Effector memory CD8-positive, alpha-beta T cell (primary cell): Measurements from ENCODE around the gene MAT2A.

Experiments
- ATAC-seq: fragments of 150-1000 bp; cut with Tn5 transposase; replicated peaks from 2 replicates; pipeline ENCODE4 v1.10.0; 2021; ENCODE audit warnings: mild to moderate bottlenecking, moderate library complexity
- DNase-seq, 3 experiments: peaks; one replicate each; pipeline ENCODE4 v3.0.0; 2021
- H3K27ac Mint-ChIP-seq, 2 donors: one replicate each; pipeline ENCODE4 v1.8.0; 2022; ENCODE audit warnings: mild to moderate bottlenecking in 2 of 2, mixed read lengths in 2 of 2, moderate library complexity in 2 of 2
- H3K27me3 Mint-ChIP-seq, 2 donors: one replicate each; pipeline ENCODE4 v1.8.0; 2022; ENCODE audit warnings: mixed read lengths in 2 of 2
- H3K36me3 Mint-ChIP-seq: one replicate; pipeline ENCODE4 v1.8.0; 2022; ENCODE audit warnings: mild to moderate bottlenecking, moderate library complexity, mixed read lengths; ENCODE audit not compliant: insufficient read depth
- H3K4me1 Mint-ChIP-seq, 2 donors: one replicate each; pipeline ENCODE4 v1.8.0; 2022; ENCODE audit warnings: low read depth in 2 of 2, mixed read lengths in 2 of 2
- H3K4me3 Mint-ChIP-seq, 2 donors: one replicate each; pipeline ENCODE4 v1.8.0; 2022; ENCODE audit warnings: mild to moderate bottlenecking in 2 of 2, mixed read lengths in 2 of 2, moderate library complexity in 2 of 2
- H3K9me3 Mint-ChIP-seq, 2 donors: one replicate each; pipeline ENCODE4 v1.8.0; 2022; ENCODE audit warnings: mixed read lengths in 2 of 2

MAT2A gene

DNA sequence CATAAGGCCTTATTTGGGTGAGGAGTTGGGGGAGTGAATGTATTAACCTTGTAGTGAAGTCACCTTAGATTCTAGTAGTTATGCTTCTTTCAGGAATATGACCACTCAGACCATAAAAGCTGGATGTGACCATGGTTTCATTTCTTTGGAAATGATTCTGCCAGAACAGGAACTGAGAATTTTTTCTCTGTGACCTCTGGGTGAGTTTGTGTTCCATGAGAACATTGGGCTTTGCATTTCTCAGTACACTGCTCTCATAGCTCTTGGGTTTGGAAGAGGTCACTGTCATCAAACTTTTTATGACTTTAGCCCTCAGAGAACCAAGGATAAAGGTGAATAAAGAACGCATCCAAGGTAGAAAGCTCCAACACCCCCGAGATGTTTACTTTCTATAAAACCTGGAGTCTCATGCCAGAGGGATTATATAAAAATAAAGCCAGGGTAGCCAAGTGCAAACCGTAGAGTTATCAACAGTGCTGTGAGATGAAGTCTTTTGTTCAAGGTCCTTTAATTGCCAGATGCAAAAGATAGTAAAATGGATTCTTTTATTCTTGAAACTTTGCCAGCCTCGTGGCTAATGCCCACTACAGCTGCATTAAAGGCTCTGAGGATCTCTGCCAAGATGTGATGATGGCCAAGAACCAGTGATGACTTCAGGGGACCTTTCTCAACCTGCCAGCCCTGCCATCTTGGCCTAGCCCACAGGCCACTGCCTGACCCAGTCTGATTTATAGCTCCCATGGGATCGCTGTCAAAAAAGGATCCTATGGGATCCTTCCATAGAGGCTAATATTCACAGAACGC, 27.8 kb upstream of the MAT2A start:
- no peak for ATAC-seq
- Mint-ChIP-seq H3K4me3 (no peak overlapping the region), H3K27me3 (peaks cover 5 to 9% of the 10 kb centered on the region in 2 donors), H3K27ac (no peak overlapping the region), H3K9me3 (no peaks in the 10 kb centered on the region), H3K36me3 (no peaks in the 10 kb centered on the region), H3K4me1 (no peaks in the 10 kb centered on the region)
- DNase-seq, result no peak

DNA sequence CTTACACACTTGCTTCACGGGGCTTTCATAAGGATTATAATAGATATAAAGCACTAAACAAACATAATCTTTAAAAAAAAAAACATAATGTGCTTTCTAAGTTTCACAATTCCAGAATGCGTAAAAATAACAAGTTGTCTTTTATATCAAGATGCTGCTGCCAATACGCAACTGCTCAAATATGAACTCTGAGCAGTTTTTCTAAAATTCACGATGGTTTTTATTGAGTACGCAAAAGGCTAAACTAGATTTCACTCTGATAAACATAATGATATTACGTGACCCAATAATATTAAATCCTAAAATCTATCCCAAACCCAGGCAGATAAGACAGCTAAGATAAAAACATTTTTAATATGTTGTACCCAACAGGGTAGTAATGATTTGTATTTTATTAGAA, 24.6 kb upstream of the MAT2A start:
- Mint-ChIP-seq H3K27me3 (no peaks in the 10 kb centered on the region), H3K36me3 (no peaks in the 10 kb centered on the region), H3K4me3 (no peak overlapping the region), H3K4me1 (no peaks in the 10 kb centered on the region), H3K9me3 (no peaks in the 10 kb centered on the region), H3K27ac (no peak overlapping the region)
- ATAC-seq (no peak), DNase-seq (no peak)

DNA sequence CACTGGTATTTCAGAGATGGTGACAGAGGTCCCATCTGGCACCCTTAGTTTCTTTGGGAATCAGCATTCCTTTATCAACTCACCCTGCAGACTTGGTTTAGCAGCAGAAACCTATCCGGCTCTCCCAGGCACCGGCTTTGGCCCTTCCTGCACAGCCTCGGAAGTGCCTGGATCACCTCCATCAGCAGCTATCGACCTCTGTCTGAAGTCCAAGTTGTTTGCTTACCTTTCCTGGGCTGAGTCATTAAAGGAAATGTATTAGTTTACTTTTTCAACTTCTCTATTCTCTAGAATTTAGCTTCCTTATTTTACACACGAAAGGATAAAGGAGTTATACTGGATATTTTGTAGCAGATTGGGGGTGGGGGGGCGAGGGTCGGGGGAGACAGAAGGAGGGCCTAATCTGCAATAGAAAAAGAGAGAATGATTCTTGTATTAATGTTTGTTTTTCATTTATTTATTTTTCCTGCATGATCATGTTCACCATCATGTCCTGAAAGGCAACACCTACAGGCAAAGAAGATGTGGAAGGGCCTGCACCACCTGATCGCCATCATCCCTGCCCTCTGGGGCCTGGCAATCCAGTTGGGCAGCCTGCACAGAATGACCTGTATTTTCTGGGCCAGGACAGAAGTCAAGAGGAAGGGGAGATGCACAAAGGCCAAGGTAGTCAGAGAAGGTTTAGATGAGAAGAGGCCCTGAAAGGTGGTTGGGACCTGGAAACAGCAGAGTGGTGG, 22.1 kb upstream of the MAT2A start:
- Mint-ChIP-seq H3K9me3 (no peaks in the 10 kb centered on the region), H3K4me3 (no peak overlapping the region), H3K36me3 (no peaks in the 10 kb centered on the region), H3K4me1 (no peaks in the 10 kb centered on the region), H3K27me3 (no peaks in the 10 kb centered on the region), H3K27ac (no peak overlapping the region)
- DNase-seq, result no peak
- ATAC-seq, result no peak

DNA sequence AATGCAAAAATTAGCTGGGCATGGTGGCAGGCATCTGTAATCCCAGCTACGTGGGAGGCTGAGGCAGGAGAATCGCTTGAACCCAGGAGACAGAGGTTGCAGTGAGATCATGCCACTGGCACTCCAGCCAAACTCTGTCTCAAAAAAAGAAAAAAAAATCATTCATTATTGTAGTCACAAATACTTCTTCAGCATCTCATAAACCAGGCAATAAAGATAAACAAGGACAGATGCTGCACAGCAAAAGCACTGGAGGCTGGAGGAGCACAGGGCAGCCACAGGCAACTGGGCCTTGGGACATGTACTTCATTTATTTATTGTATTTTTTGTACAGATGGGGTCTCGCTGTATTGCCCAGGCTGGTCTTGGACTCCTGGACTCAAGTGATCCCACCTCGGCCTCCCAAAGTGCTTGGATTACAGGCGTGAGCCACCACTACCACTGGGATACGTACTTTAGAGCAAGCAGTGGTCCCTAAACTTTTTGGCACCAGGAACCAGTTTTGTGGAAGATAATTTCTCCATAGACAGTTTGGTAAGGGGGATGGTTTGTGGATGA, 16.8 kb upstream of the MAT2A start:
- Mint-ChIP-seq H3K36me3 (no peaks in the 10 kb centered on the region), H3K9me3 (no peaks in the 10 kb centered on the region), H3K4me1 (no peaks in the 10 kb centered on the region), H3K4me3 (no peak overlapping the region), H3K27ac (no peak overlapping the region), H3K27me3 (peaks cover 9 to 10% of the 10 kb centered on the region in 2 donors)
- DNase-seq (no peak), ATAC-seq (no peak)

DNA sequence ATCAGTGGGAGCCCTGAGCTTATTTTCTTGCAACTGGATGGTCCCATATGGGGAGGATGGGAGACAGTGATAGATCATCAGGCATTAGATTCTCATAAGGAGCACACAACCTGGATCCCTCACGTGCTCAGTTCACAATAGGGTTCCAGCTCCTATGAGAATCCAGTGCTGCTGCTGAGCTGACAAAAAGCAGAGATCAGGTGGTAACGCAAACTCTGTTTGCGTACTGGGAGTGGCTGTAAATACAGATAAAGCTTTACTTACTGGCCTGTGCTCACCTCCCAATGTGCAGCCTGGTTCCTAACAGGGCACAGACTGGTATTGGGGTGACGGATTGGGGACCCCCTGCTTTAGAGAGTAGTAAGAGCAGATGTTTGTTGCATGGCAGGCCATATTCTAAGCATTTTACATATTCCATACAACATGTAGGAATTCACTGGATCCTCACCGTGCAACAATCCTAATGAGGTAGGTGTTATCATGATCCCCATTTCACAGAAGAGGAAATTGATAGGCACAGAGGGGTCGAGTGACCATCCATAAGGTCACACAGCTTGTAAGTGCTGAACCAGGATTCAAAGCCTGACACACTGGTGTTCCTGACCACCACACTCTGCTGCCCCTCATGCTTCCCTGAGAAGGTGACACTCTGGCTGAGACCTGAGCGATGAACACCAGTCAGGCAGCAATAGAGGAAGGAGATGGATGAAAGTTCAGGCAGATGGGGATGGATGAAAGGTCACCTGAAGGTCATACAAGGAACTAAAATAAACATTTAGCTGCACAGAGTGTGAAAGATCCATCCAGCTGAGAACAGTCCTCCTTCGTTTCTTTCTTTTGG, 15.7 kb upstream of the MAT2A start:
- H3K9me3 Mint-ChIP-seq, result no peaks in the 10 kb centered on the region
- H3K36me3 Mint-ChIP-seq, result no peaks in the 10 kb centered on the region
- no peak for ATAC-seq
- no peak for DNase-seq
- H3K4me1 Mint-ChIP-seq, result no peaks in the 10 kb centered on the region
- H3K4me3 Mint-ChIP-seq, result no peak overlapping the region
- peaks cover 20 to 21% of the 10 kb centered on the region in 2 donors for H3K27me3 Mint-ChIP-seq
- no peak overlapping the region for H3K27ac Mint-ChIP-seq

DNA sequence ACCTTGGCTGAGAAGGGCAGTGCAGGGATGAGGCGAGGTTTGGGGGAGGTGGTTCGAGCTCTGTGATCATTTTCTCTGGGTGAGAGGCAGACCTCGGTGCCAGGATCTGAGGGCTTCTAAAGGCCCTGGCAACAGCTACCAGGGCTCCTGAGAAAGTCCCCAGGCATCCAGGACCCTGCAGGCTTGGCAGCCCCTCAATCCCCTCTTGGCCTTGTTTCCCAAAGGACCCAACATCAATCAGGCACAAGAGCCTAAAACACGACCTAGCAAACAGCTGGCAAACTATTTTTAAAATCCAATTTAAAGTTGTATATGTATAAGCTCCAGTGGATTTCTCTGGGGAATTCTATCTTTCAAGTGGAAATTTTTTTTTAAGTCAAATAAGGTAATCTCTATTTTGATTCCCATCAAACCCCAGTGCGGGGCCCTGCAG, 15.0 kb upstream of the MAT2A start:
- Mint-ChIP-seq H3K4me3 (no peak overlapping the region), H3K9me3 (no peaks in the 10 kb centered on the region), H3K27me3 (peaks cover 23 to 26% of the 10 kb centered on the region in 2 donors), H3K4me1 (no peaks in the 10 kb centered on the region), H3K36me3 (no peaks in the 10 kb centered on the region), H3K27ac (peak overlapping the region in 1 of 2 donors; percentile 59)
- DNase-seq, result no peak
- no peak for ATAC-seq

DNA sequence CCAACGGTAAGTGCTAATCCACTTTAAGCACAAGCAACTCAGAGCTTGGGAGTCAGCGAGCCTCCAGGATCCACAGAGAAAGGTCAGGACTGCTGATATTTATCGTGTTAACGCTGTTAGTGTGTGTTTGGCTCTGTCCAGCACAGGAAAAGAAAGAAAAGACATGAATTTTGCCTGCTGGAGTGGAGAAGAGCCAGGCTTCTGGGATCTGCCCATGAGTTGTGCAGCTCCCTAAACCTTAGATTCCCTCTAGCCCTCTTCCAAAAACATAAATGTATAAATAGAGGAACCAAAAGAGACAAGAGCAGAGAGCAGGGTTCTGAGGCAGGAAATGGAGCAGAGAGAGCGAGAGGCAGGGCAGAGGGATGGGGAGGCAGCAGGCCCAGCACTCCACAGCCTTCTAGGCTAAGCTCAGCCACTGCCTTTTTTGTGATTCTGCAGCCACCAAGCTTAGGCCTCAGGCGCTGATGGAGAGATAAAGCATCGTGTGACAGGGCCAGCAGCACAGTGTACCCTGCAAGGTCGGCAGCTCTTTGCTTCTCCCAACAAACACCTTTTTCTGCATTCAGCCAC, 14.5 kb upstream of the MAT2A start:
- DNase-seq (no peak), ATAC-seq (no peak)
- Mint-ChIP-seq H3K27ac (peak overlapping the region in 1 of 2 donors; percentile 59), H3K9me3 (no peaks in the 10 kb centered on the region), H3K4me3 (no peak overlapping the region), H3K36me3 (no peaks in the 10 kb centered on the region), H3K27me3 (peaks cover 27 to 31% of the 10 kb centered on the region in 2 donors), H3K4me1 (no peaks in the 10 kb centered on the region)

DNA sequence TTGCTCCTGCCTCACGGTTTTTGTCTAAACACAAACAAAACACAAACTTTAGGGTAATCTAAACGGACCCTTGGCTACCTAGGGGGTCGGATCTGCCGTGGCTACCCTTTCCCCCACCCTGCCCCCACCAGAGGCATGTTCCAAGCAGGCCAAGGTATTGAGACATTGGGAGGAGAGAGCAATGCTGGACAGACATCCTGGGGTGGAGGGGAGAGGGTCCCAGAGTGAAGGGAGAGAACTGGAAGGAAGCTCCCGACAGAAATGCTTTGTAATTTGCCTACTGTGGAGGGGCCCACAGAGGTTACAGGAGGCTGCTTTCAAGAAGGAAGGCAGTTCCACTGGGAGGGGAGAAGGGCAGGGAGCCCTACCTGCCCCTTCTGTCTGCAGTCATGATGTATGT, 13.9 kb upstream of the MAT2A start:
- Mint-ChIP-seq H3K36me3 (no peaks in the 10 kb centered on the region), H3K4me3 (no peak overlapping the region), H3K27me3 (peaks cover 27 to 32% of the 10 kb centered on the region in 2 donors), H3K27ac (no peak overlapping the region), H3K4me1 (no peaks in the 10 kb centered on the region), H3K9me3 (no peaks in the 10 kb centered on the region)
- DNase-seq, result no peak
- ATAC-seq, result no peak

DNA sequence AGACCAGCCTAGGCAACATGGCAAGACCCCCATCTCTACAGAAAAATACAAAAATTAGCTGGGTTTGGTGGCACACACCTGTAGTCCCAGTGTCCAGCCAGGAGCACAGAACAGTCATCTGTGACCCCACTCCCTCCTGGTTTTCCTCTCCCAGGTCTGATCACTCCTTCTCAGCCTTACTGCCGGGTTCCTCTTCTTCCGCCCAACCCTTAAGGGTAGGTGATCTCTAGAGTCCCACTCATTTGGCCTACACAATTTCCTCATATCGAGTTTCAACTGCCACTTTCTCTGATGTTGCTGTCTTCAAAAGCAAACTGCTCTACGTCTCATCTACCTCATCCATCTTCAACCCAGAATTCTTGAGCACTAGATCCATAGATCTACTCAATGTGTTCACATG, 13.4 kb upstream of the MAT2A start:
- H3K36me3 Mint-ChIP-seq, result no peaks in the 10 kb centered on the region
- DNase-seq (no peak), ATAC-seq (no peak)
- H3K4me1 Mint-ChIP-seq, result no peaks in the 10 kb centered on the region
- peaks cover 27 to 32% of the 10 kb centered on the region in 2 donors for H3K27me3 Mint-ChIP-seq
- H3K4me3 Mint-ChIP-seq, result no peak overlapping the region
- H3K9me3 Mint-ChIP-seq, result no peaks in the 10 kb centered on the region
- no peak overlapping the region for H3K27ac Mint-ChIP-seq

DNA sequence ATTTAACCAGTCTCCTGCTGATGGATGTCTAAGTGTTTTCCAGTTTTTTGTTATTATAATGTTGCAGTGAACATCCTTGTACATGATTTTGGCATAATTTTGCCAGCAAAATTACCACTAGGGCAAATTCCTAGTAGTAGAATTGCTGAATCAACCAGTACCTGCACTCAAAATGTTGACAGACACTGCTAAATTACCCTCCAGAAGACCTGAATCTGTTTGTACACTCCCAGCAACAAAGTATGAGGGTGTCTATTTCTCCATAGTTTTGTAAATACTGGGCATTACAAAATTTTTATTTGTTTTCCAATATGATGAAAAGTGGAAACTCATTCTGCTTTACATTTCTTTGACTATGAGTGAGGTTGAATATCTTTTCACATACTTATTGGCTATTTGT, 11.2 kb upstream of the MAT2A start:
- peaks cover 27 to 32% of the 10 kb centered on the region in 2 donors for H3K27me3 Mint-ChIP-seq
- H3K4me3 Mint-ChIP-seq, result no peak overlapping the region
- no peaks in the 10 kb centered on the region for H3K4me1 Mint-ChIP-seq
- ATAC-seq (no peak), DNase-seq (no peak)
- no peak overlapping the region for H3K27ac Mint-ChIP-seq
- no peaks in the 10 kb centered on the region for H3K9me3 Mint-ChIP-seq
- H3K36me3 Mint-ChIP-seq, result no peaks in the 10 kb centered on the region

DNA sequence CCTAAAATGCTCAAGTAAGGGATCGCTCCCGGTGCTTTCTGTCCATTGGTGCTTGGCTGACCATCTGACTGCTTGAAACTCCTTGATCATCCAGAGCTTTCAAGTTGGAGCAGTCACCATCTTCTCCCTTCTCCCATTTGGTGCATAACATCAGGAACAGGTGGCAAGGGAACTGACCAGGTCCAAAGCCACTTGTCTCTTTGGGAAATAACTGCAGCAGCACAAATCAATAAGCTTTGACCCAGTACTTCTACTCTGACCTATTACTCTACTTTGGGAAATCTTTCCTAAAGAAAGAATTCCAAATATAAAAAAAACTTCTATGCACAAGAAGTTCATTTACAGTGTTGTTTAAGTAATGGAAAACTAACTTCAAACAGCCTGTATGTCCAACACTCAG, 10.6 kb upstream of the MAT2A start:
- ATAC-seq (no peak), DNase-seq (no peak)
- no peaks in the 10 kb centered on the region for H3K4me1 Mint-ChIP-seq
- no peak overlapping the region for H3K4me3 Mint-ChIP-seq
- H3K27ac Mint-ChIP-seq, result no peak overlapping the region
- peaks cover 27 to 32% of the 10 kb centered on the region in 2 donors for H3K27me3 Mint-ChIP-seq
- no peaks in the 10 kb centered on the region for H3K36me3 Mint-ChIP-seq
- no peaks in the 10 kb centered on the region for H3K9me3 Mint-ChIP-seq

DNA sequence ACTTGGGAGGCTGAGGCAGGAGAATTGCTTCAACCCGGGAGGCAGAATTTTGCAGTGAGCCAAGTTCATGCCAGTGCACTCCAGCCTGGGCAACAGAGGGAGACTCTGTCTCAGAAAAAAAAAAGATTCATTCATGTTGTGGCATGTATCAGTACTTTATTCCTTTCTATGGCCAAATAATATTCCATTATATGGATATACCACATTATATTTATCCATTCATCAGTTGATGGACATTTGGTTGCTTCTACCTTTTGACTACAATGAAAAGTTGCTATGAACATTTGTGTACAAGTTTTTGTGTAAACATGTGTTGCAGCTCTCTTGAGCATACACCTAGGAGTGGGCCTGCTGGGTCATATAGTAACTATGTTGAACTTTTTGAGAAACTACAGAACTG, 9.2 kb upstream of the MAT2A start:
- Mint-ChIP-seq H3K27ac (no peak overlapping the region), H3K27me3 (peaks cover 27 to 32% of the 10 kb centered on the region in 2 donors), H3K4me3 (no peak overlapping the region), H3K4me1 (no peaks in the 10 kb centered on the region), H3K9me3 (no peaks in the 10 kb centered on the region), H3K36me3 (no peaks in the 10 kb centered on the region)
- DNase-seq (no peak), ATAC-seq (no peak)

DNA sequence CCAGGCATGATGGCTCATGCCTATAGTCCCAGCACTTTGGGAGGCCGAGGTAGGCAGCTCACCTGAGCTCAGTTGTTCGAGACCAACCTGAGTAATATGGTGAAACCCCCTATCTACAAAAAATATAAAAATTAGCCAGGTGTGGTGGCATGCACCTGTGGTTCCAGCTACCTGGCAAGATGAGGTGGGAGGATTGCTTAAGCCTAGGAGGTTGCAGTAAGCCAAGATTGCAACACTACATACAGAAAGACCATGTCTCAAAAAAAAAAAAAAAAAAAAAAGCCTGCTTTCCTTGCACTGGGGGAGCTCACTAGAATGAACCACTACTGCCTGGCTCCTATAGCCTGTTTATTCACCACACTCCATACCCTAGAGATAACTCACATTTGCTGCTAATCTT, 7.4 kb upstream of the MAT2A start:
- no peaks in the 10 kb centered on the region for H3K36me3 Mint-ChIP-seq
- no peak overlapping the region for H3K27ac Mint-ChIP-seq
- ATAC-seq (no peak), DNase-seq (no peak)
- no peaks in the 10 kb centered on the region for H3K9me3 Mint-ChIP-seq
- no peak overlapping the region for H3K4me3 Mint-ChIP-seq
- H3K4me1 Mint-ChIP-seq, result peaks cover 0 to 3% of the 10 kb centered on the region in 2 donors
- H3K27me3 Mint-ChIP-seq, result peaks cover 24 to 28% of the 10 kb centered on the region in 2 donors
